Epithelial cell of proximal tubule (primary cell): ENCODE measurements around the gene ZNF189. TPM values are rescaled to one million over a fixed set of nuclear protein-coding genes. Genes with fewer than 3 reads are reported as not detected.
A peak's percentile ranks its signal among the peaks of the same experiment; 100 is the strongest.

Source experiments
- DNase-seq: peaks from one replicate; pipeline ENCODE4 v3.0.0-alpha.2; 2011; ENCODE audit warnings: low read depth
- H3K4me3 ChIP-seq: 2 replicates; pipeline ENCODE4 v1.5.1; 2011; ENCODE audit warnings: low read depth, mild to moderate bottlenecking, low read length
- CTCF ChIP-seq: conservative IDR thresholded peaks from 2 replicates; pipeline ENCODE4 v1.5.1; 2012; ENCODE audit warnings: low read depth, mild to moderate bottlenecking, low read length
- total RNA-seq: library from RNA; depleted of rRNA; stranded (reverse); fragments of >200 nt; gene quantifications from 2 replicates; pipeline ENCODE4 v1.2.3, GENCODE V29; 2015

ZNF189 gene
- total RNA-seq, 1 donor from 2014 or later, result 8.2 TPM

- DNase-seq, result no peak
- H3K4me3 ChIP-seq, result no peak overlapping the region
- TF ChIP-seq CTCF, result no peak
These were observed 39.9 kb downstream of the ZNF189 start for GRCh38 chr9:101438523-101438922.

GRCh38 chr9:101440714-101441230 is 42.1 kb downstream of the ZNF189 start:
- no peak for DNase-seq

GRCh38 chr9:101442318-101442717 is 43.7 kb downstream of the ZNF189 start:
- no peak for TF ChIP-seq CTCF
- DNase-seq, result no peak
- no peak overlapping the region for H3K4me3 ChIP-seq

More at GRCh38 chr9:101440714-101441230, 42.1 kb downstream of the ZNF189 start:
- no peak overlapping the region for H3K4me3 ChIP-seq
- no peak for TF ChIP-seq CTCF

GRCh38 chr9:101442736-101443135 is 44.1 kb downstream of the ZNF189 start:
- no peak for DNase-seq
- no peak for TF ChIP-seq CTCF
- H3K4me3 ChIP-seq, result no peak overlapping the region

GRCh38 chr9:101443364-101443771 is 44.7 kb downstream of the ZNF189 start:
- no peak for TF ChIP-seq CTCF
- DNase-seq, result no peak

GRCh38 chr9:101445353-101446029 is 46.8 kb downstream of the ZNF189 start:
- peak overlapping the region; percentile 47 for H3K4me3 ChIP-seq
- no peak for DNase-seq
- no peak for TF ChIP-seq CTCF

More at GRCh38 chr9:101443364-101443771, 44.7 kb downstream of the ZNF189 start:
- no peak overlapping the region for H3K4me3 ChIP-seq

GRCh38 chr9:101446732-101447131 is 48.1 kb downstream of the ZNF189 start:
- no peak for TF ChIP-seq CTCF

More at GRCh38 chr9:101446732-101447131, 48.1 kb downstream of the ZNF189 start:
- DNase-seq, result no peak
- H3K4me3 ChIP-seq, result no peak overlapping the region
